Measurements from ENCODE around the gene NLRX1. TPM values are rescaled to one million over a fixed set of nuclear protein-coding genes. Genes with fewer than 3 reads are reported as not detected.

NLRX1 gene
- total RNA-seq, 2 donors from 2014 or later = 21.8 to 29.6 TPM

DNA sequence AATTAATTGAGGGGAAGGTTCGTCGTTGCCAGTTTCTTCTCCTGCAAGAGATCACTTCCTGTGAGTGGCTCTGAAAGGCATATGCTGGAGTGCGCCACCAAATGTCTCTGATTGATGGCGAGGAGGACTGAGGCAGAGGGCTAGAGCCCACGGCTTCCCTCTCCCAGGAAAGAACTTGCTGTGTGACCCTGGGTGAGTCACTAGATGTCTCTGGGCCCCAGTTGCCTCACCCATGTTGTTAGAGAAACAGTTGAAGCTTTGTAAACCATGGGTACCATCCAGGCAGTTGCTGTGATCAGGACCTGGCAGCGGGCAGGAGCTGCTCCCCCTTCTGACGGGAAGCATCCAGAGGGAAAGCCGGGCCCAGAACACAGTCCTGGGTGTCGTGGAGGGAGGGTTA lies 16.5 kb upstream of the NLRX1 start:
- no peaks in the 10 kb centered on the region for H3K9me3 Mint-ChIP-seq
- H3K36me3 ChIP-seq (ENCODE audit: control insufficient read depth, insufficient read depth, low read length) = no peaks in the 10 kb centered on the region
- H3K27ac ChIP-seq (ENCODE audit: low read depth, low read length) = no peak overlapping the region
- H3K4me3 ChIP-seq (ENCODE audit: low read length) = no peak overlapping the region
- DNase-seq = no peak
- no peak overlapping the region for H3K9ac ChIP-seq (ENCODE audit: extremely low read depth, low read length, poor library complexity, severe bottlenecking)
- H3K27me3 Mint-ChIP-seq (ENCODE audit: insufficient read depth) = peaks cover 65% of the 10 kb centered on the region
- H3K27ac Mint-ChIP-seq = no peak overlapping the region
- H3K4me1 ChIP-seq (ENCODE audit: control insufficient read depth, insufficient read depth, low read length) = peaks cover 10% of the 10 kb centered on the region
- WGBS, 2 experiments (ENCODE audit: insufficient coverage in 1 of 2, insufficient read length in 1 of 2) = 84 to 88% methylated on average over 6 to 9 of the region's 9 CpGs
- no peaks in the 10 kb centered on the region for H3K36me3 Mint-ChIP-seq (ENCODE audit: low read depth)
- H3K4me1 Mint-ChIP-seq = peaks cover 9% of the 10 kb centered on the region
- no peak overlapping the region for H3K4me3 Mint-ChIP-seq
- H3K9me3 ChIP-seq (ENCODE audit: control insufficient read depth, low read length) = no peaks in the 10 kb centered on the region
- TF ChIP-seq, protein P1, sequence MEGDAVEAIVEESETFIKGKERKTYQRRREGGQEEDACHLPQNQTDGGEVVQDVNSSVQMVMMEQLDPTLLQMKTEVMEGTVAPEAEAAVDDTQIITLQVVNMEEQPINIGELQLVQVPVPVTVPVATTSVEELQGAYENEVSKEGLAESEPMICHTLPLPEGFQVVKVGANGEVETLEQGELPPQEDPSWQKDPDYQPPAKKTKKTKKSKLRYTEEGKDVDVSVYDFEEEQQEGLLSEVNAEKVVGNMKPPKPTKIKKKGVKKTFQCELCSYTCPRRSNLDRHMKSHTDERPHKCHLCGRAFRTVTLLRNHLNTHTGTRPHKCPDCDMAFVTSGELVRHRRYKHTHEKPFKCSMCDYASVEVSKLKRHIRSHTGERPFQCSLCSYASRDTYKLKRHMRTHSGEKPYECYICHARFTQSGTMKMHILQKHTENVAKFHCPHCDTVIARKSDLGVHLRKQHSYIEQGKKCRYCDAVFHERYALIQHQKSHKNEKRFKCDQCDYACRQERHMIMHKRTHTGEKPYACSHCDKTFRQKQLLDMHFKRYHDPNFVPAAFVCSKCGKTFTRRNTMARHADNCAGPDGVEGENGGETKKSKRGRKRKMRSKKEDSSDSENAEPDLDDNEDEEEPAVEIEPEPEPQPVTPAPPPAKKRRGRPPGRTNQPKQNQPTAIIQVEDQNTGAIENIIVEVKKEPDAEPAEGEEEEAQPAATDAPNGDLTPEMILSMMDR (conservative IDR thresholded peaks at IDR 0.05) = no peak
- peaks cover 45% of the 10 kb centered on the region for H3K27me3 ChIP-seq (ENCODE audit: control insufficient read depth, insufficient read depth, low read length, poor library complexity, severe bottlenecking)

- Mint-ChIP-seq H3K27me3 (ENCODE audit: insufficient read depth) (peaks cover 59% of the 10 kb centered on the region), H3K27ac (no peak overlapping the region), H3K36me3 (ENCODE audit: low read depth) (no peaks in the 10 kb centered on the region), H3K4me3 (no peak overlapping the region), H3K9me3 (no peaks in the 10 kb centered on the region), H3K4me1 (peaks cover 9% of the 10 kb centered on the region)
- TF ChIP-seq, protein P1 (conservative IDR thresholded peaks at IDR 0.05) = no peak
- Histone ChIP-seq H3K4me3 (ENCODE audit: low read length) (no peak overlapping the region), H3K36me3 (ENCODE audit: control insufficient read depth, insufficient read depth, low read length) (no peaks in the 10 kb centered on the region), H3K4me1 (ENCODE audit: control insufficient read depth, insufficient read depth, low read length) (peaks cover 10% of the 10 kb centered on the region), H3K9me3 (ENCODE audit: control insufficient read depth, low read length) (no peaks in the 10 kb centered on the region), H3K9ac (ENCODE audit: extremely low read depth, low read length, poor library complexity, severe bottlenecking) (no peak overlapping the region), H3K27me3 (ENCODE audit: control insufficient read depth, insufficient read depth, low read length, poor library complexity, severe bottlenecking) (peaks cover 40% of the 10 kb centered on the region), H3K27ac (ENCODE audit: low read depth, low read length) (no peak overlapping the region)
- WGBS, 2 experiments (ENCODE audit: insufficient coverage in 1 of 2, insufficient read length in 1 of 2) = 75 to 94% methylated on average over 4 of the region's 4 CpGs
- no peak for DNase-seq
Measured at GRCh38 chr11:119152604-119153003, 15.9 kb upstream of the NLRX1 start.

GRCh38 chr11:119153049-119153818 lies 15.3 kb upstream of the NLRX1 start:
- Histone ChIP-seq H3K9me3 (ENCODE audit: control insufficient read depth, low read length) (no peaks in the 10 kb centered on the region), H3K4me1 (ENCODE audit: control insufficient read depth, insufficient read depth, low read length) (peaks cover 7% of the 10 kb centered on the region), H3K27ac (ENCODE audit: low read depth, low read length) (no peak overlapping the region), H3K36me3 (ENCODE audit: control insufficient read depth, insufficient read depth, low read length) (no peaks in the 10 kb centered on the region), H3K4me3 (ENCODE audit: low read length) (no peak overlapping the region), H3K9ac (ENCODE audit: extremely low read depth, low read length, poor library complexity, severe bottlenecking) (no peak overlapping the region), H3K27me3 (ENCODE audit: control insufficient read depth, insufficient read depth, low read length, poor library complexity, severe bottlenecking) (peaks cover 34% of the 10 kb centered on the region)
- Mint-ChIP-seq H3K27me3 (ENCODE audit: insufficient read depth) (peaks cover 53% of the 10 kb centered on the region), H3K36me3 (ENCODE audit: low read depth) (no peaks in the 10 kb centered on the region), H3K4me1 (peaks cover 5% of the 10 kb centered on the region), H3K9me3 (no peaks in the 10 kb centered on the region), H3K4me3 (no peak overlapping the region), H3K27ac (no peak overlapping the region)
- TF ChIP-seq, protein P1 (conservative IDR thresholded peaks at IDR 0.05) = peak; percentile 68
- peak; percentile 78 for DNase-seq
- 86 to 96% methylated on average over 6 to 9 of the region's 9 CpGs for whole genome bisulfite sequencing, 2 experiments (ENCODE audit: insufficient coverage in 1 of 2, insufficient read length in 1 of 2)

Measured in endodermal cell (in vitro differentiated cells).